HepG2 (cell line): ENCODE data around the gene MFSD2B. TPM values are rescaled to one million over a fixed set of nuclear protein-coding genes. Genes with fewer than 3 reads are reported as not detected.

ENCODE experiments used
- ARHGAP35 ChIP-seq: sonication (generic); formaldehyde crosslinking; IDR thresholded peaks from 2 replicates; pipeline ENCODE4 v1.9.0; 2022; ENCODE audit warnings: mild to moderate bottlenecking, inconsistent platforms, moderate library complexity, missing genetic modification reagents, borderline replicate concordance
- HMGA1 ChIP-seq: sonication (generic); formaldehyde crosslinking; conservative IDR thresholded peaks from 2 replicates; pipeline ENCODE4 v1.4.0; 2020; ENCODE audit warnings: missing genetic modification reagents
- JUNB ChIP-seq: sonication (generic); formaldehyde crosslinking; IDR thresholded peaks from 2 replicates; pipeline ENCODE4 v1.8.0; 2022; ENCODE audit warnings: missing genetic modification reagents, mild to moderate bottlenecking, borderline replicate concordance
- MAFF ChIP-seq: IDR thresholded peaks from 2 replicates; pipeline ENCODE4 v1.6.1; 2011; ENCODE audit warnings: low read depth, low read length, improper control_type of control experiment
- MTF1 ChIP-seq: sonication (generic); formaldehyde crosslinking; IDR thresholded peaks from 2 replicates; pipeline ENCODE4 v1.5.0; 2020; ENCODE audit warnings: missing genetic modification reagents
- NFAT5 ChIP-seq: sonication (generic); formaldehyde crosslinking; IDR thresholded peaks from 2 replicates; pipeline ENCODE4 v1.4.0; 2020; ENCODE audit warnings: missing genetic modification reagents
- XRCC5 ChIP-seq: fragments of 200-400 bp; formaldehyde crosslinking; optimal IDR thresholded peaks from 2 replicates; pipeline ENCODE3; 2017; ENCODE audit warnings: mild to moderate bottlenecking, low read length
- ZBTB1 ChIP-seq: sonication (generic); formaldehyde crosslinking; IDR thresholded peaks from 2 replicates; pipeline ENCODE4 v1.4.0; 2020; ENCODE audit warnings: missing genetic modification reagents, borderline replicate concordance
- ZFP62 ChIP-seq: sonication (generic); formaldehyde crosslinking; IDR thresholded peaks from 2 replicates; pipeline ENCODE4 v1.4.0; 2020; ENCODE audit warnings: missing genetic modification reagents
- ZKSCAN8 ChIP-seq: IDR thresholded peaks from 2 replicates; pipeline ENCODE4 v1.6.1; 2016; ENCODE audit warnings: borderline replicate concordance, missing genetic modification reagents, missing compliant biosample characterization
- ZNF274 ChIP-seq: sonication (generic); formaldehyde crosslinking; IDR thresholded peaks from 2 replicates; pipeline ENCODE4 v1.5.1; 2020; ENCODE audit warnings: mild to moderate bottlenecking, missing genetic modification reagents
- ZNF275 ChIP-seq: sonication (generic); formaldehyde crosslinking; IDR thresholded peaks from 2 replicates; pipeline ENCODE4 v1.8.0; 2022; ENCODE audit warnings: missing genetic modification reagents, mild to moderate bottlenecking, inconsistent platforms, borderline replicate concordance
- ZNF333 ChIP-seq: sonication (generic); formaldehyde crosslinking; IDR thresholded peaks from 2 replicates; pipeline ENCODE4 v1.4.0; 2020; ENCODE audit warnings: mild to moderate bottlenecking, missing genetic modification reagents, borderline replicate concordance
- polyA plus RNA-seq, 8 experiments: library from polyadenylated mRNA; depleted of rRNA in 3 of 8; stranded (reverse) in 7 of 8; unstranded in 1 of 8; fragments of >200 nt; fragmentation: Illumina TruSeq in 4 of 8; extraction: Trizol in 4 of 8; gene quantifications; 2 replicates each; pipeline versions ENCODE4 v1.2.1 to v1.2.3, GENCODE V29; 2011 to 2016; ENCODE audit warnings: low read depth in 4 of 8, missing spikeins in 1 of 8, mixed read lengths in 1 of 8; ENCODE audit not compliant: insufficient read depth in 1 of 8
- total RNA-seq, 5 experiments: library from RNA; depleted of rRNA; stranded (reverse); fragments of >200 nt; fragmentation: Illumina TruSeq; extraction: Trizol; gene quantifications; 2 replicates each; pipeline ENCODE4 v1.2.3, GENCODE V29; 2016; ENCODE audit warnings: low read depth in 1 of 5
- TF ChIP-seq, protein P1 (sequence below): sonication (generic); formaldehyde crosslinking; IDR thresholded peaks from 2 replicates; pipeline ENCODE4 v1.4.0; 2020; ENCODE audit warnings: missing genetic modification reagents
- TF ChIP-seq, protein P2 (sequence below): sonication (generic); formaldehyde crosslinking; IDR thresholded peaks from 2 replicates; pipeline ENCODE4 v1.4.0; 2020; ENCODE audit warnings: missing genetic modification reagents, borderline replicate concordance

Gene MFSD2B
- total and polyA plus RNA-seq, 2 of the 13 experiments (the other 11 are each of a cell fraction or from before 2014, with no cell fraction given): 0.21 to 0.93 TPM

GRCh38 chr2:24021122-24021998 lies 11.5 kb downstream of the MFSD2B start (continued):
- TF ChIP-seq ZFP62 (no peak), HMGA1 (CRISPR knock-in tag) (no peak), ZNF274 (CRISPR knock-in tag) (0 out of 2 replicates have a peak, but pooled peaks have one; percentile 53), NFAT5 (no peak), ARHGAP35 (CRISPR knock-in tag) (0 out of 2 replicates have a peak, but pooled peaks have one; percentile 33), JUNB (no peak), ZNF275 (no peak), MTF1 (no peak), ZNF333 (no peak), MAFF (no peak), XRCC5 (peak; percentile 77), ZBTB1 (CRISPR knock-in tag) (no peak), ZKSCAN8 (CRISPR knock-in tag) (no peak)
- TF ChIP-seq, protein P1, sequence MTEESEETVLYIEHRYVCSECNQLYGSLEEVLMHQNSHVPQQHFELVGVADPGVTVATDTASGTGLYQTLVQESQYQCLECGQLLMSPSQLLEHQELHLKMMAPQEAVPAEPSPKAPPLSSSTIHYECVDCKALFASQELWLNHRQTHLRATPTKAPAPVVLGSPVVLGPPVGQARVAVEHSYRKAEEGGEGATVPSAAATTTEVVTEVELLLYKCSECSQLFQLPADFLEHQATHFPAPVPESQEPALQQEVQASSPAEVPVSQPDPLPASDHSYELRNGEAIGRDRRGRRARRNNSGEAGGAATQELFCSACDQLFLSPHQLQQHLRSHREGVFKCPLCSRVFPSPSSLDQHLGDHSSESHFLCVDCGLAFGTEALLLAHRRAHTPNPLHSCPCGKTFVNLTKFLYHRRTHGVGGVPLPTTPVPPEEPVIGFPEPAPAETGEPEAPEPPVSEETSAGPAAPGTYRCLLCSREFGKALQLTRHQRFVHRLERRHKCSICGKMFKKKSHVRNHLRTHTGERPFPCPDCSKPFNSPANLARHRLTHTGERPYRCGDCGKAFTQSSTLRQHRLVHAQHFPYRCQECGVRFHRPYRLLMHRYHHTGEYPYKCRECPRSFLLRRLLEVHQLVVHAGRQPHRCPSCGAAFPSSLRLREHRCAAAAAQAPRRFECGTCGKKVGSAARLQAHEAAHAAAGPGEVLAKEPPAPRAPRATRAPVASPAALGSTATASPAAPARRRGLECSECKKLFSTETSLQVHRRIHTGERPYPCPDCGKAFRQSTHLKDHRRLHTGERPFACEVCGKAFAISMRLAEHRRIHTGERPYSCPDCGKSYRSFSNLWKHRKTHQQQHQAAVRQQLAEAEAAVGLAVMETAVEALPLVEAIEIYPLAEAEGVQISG (CRISPR knock-in tag): peak; percentile 59; the same call in 1 of the 2 replicates
- TF ChIP-seq, protein P2, sequence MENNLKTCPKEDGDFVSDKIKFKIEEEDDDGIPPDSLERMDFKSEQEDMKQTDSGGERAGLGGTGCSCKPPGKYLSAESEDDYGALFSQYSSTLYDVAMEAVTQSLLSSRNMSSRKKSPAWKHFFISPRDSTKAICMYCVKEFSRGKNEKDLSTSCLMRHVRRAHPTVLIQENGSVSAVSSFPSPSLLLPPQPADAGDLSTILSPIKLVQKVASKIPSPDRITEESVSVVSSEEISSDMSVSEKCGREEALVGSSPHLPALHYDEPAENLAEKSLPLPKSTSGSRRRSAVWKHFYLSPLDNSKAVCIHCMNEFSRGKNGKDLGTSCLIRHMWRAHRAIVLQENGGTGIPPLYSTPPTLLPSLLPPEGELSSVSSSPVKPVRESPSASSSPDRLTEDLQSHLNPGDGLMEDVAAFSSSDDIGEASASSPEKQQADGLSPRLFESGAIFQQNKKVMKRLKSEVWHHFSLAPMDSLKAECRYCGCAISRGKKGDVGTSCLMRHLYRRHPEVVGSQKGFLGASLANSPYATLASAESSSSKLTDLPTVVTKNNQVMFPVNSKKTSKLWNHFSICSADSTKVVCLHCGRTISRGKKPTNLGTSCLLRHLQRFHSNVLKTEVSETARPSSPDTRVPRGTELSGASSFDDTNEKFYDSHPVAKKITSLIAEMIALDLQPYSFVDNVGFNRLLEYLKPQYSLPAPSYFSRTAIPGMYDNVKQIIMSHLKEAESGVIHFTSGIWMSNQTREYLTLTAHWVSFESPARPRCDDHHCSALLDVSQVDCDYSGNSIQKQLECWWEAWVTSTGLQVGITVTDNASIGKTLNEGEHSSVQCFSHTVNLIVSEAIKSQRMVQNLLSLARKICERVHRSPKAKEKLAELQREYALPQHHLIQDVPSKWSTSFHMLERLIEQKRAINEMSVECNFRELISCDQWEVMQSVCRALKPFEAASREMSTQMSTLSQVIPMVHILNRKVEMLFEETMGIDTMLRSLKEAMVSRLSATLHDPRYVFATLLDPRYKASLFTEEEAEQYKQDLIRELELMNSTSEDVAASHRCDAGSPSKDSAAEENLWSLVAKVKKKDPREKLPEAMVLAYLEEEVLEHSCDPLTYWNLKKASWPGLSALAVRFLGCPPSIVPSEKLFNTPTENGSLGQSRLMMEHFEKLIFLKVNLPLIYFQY (CRISPR knock-in tag): no peak
